Loucy (cell line): ENCODE results near the gene CARD8.

Experiments used
- CTCF ChIP-seq: fragments of 200-600 bp; sonication (generic); conservative IDR thresholded peaks from 2 replicates; pipeline ENCODE4 v1.5.1; 2014; ENCODE audit warnings: mild to moderate bottlenecking, antibody characterized with exemption, low read length
- EZH2phosphoT487 ChIP-seq: fragments of 200-600 bp; IDR thresholded peaks from 2 replicates; pipeline ENCODE4 v1.6.1; 2018; ENCODE audit warnings: antibody characterized with exemption, mild to moderate bottlenecking, moderate library complexity, borderline replicate concordance

GRCh38 chr19:48196321-48196763, 59.4 kb downstream of the CARD8 start:
- TF ChIP-seq CTCF = no peak
- TF ChIP-seq EZH2phosphoT487 = no peak
